ENCODE measurements around the gene KLC3.
A peak's percentile ranks its signal among the peaks of the same experiment; 100 is the strongest.

The KLC3 gene

GRCh38 chr19:45349126-45349415 lies 8.5 kb downstream of the KLC3 start:
- DNase-seq (ENCODE audit: low spot score), result no peak

- DNase-seq (ENCODE audit: low spot score), result no peak
Observed at GRCh38 chr19:45349430-45349941, 8.9 kb downstream of the KLC3 start.

DNA sequence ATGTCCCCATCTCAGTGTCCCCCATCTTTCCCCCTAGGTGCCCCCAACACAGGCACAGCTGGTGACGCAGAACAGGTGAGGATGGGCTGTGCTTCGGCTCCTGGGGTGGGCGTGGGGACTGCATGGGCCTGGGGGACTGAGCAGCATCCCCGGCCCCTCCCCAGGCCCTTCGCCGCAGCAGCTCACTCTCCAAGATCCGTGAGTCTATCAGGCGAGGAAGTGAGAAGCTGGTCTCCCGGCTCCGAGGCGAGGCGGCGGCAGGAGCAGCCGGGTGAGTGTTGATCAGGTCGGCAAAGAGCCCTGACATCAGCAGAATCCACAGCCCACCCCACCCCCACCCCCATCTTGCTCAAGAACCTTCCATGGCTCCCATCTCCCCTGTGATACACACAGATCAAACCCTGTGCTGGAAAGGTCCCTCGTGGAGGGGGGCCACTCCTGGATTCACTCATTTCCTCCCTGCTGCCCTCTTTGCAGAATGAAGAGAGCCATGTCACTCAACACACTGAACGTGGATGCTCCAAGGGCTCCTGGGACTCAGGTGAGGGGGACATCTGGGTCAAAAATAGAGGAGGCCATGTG lies 10.0 kb downstream of the KLC3 start:
- DNase-seq (ENCODE audit: low spot score), result no peak

DNA sequence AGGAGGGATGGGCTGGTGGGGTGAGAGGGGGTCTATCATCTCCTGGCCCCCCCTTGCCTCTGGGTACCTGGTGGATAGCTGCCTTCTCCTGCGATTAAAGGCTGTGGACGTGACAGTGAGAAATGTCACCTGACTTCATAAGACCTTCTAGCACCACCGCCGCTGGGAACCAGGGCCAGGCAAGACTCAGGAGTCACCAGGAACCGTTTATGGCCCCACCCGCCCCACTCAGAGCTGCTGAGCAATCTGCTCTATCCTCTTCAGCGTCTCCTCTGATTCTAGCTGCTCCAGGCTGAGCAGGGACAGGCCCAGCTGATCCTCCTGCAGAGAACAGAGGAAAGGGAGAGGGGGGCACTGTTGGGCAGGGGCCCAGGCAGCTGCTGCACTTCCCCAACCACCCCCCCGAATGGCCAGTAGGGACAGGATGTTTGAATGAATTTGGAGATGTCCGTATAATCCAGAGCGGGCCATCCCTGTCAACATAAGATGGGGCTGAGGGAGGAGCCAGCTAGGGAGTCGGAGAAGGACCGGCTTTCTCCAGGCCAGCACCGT lies 10.9 kb downstream of the KLC3 start:
- no peak for DNase-seq (ENCODE audit: low spot score)

DNA sequence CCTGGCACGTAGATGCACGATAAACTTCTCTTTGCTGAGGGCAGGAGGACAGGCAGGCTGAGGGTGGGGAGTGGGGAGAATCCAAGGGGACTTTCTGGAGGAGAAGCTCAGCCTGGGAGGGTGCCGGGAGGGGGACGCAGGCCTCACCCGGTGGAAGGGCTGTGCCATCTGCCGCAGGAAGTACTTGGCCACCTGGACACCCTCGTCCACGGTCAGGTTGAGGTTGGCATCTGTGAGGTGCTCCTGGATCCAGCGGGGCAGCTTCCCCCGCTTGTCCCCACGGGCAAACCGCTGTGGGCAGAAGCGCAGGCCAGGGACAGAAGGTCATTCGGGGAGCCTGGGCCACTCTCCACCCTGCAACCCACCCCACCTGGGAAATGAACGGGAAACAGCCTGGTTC lies 11.5 kb downstream of the KLC3 start:
- DNase-seq (ENCODE audit: low spot score), result no peak

DNA sequence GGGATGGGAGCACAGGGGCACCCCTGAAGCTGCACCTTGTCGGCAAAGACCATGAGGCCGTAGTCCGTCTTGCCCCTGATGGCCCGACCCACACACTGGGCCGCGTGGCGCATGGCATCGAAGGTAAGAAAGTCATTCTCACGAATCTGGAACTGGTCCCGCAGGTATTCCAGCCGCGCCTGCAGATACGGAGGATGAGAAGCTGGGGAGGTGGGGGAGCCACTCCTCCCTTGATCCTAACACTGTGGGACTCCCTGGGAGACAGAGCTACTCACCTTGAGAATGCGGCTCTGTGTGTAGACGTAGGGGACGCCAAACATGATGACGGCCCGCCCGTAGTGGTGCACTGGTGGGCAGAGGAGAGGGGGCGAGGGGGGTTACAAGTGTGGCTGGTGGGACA lies 11.9 kb downstream of the KLC3 start:
- DNase-seq (ENCODE audit: low spot score), result no peak

- DNase-seq (ENCODE audit: low spot score), result no peak
Observed at GRCh38 chr19:45352914-45353796, 12.6 kb downstream of the KLC3 start.

DNA sequence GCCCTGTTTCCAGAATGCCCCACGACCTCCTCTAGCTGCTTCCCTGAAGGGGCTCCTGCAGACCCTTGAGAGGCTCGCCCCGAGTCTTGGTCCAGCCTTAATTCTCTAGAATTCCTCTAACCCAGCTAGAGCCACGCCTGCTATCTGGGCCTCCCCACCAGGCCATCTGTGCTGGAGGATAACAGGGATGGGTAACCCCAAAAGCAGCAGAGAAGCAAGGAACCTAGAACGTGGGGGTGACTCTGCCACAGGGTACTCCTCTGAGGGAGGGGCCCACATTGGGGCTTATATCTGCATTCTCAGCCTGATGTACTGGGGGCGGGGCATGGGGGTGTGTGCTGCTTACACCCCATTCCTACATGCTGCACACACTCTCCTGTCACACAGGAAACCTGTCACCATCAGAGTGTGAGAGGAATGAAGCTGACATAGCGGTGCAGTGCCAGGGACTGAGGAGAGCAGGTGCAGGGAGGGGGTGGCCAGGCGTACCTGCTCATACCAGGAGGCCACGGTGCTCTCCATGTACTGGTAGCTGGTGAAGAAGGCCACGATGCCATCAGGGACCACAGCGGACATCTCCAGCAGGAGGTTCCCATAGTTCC lies 13.8 kb downstream of the KLC3 start:
- DNase-seq (ENCODE audit: low spot score), result no peak

DNA sequence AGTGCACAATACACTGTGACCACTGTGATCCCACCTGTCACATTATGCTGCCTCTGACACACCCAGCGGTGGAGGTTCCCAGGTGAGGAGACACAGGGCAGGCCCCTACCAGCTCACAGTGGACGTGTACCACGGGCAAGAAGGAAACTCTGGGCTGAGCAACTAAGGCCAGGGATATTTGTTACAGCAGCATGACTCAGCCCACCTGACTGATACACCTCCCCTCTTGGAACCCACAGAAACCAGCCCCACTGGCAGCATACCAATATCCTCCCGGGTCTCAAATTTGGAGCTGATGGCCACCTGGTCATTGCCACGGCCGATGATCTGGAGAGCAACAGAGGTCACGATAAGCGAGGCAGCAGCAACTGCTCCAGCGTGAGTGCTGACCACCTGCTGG lies 14.9 kb downstream of the KLC3 start:
- no peak for DNase-seq (ENCODE audit: low spot score)

GRCh38 chr19:45355910-45356309 lies 15.4 kb downstream of the KLC3 start:
- DNase-seq (ENCODE audit: low spot score), result no peak

DNA sequence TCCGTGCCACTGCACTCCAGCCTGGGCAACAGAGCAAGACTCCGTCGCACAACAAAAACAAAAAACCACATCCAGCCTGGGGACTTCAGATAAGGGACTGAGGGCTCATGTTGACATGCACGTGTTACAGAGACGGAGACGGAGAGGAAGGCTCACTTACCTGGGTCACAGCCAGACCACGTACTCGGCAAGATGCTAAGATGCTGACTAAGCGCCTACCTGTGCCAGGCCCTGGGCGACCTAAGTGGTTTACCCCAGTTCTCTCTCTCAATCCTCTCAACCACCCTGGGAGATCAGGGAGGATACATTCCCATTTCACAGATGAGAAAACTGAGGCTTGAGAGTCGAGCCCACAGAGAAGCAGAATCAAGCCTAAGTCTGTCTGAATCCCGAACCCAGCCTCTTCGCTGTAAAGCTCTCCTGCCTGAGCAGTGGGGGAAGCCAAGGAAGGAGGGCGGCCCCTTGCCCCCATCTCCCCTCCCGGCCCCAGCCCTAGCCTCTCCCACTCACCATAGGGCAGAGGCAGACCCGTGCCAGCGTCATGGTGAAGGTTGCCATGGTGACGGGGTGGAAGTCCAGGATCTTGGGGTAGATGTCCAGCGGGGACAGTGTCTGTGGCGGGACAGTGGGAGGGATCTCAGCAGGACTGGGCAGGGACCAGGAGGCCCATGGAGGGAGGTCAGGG lies 16.4 kb downstream of the KLC3 start:
- no peak for DNase-seq (ENCODE audit: low spot score)

DNA sequence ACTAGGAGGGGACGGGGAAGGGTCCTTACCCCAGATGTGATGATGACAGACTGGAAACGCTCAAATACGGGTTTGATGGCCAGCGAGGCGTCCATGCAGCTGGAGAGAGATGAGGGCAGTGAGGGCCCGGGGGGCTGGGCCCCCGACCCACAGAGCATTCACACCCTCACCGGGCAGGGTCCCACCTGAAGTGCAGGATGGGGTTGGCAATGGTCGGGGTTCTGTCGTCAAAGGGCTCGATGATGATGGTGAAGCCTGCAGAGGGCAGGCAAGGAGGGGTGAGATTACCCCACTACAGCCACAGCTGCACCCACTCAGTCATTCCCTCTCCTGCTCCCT lies 16.9 kb downstream of the KLC3 start:
- DNase-seq (ENCODE audit: low spot score), result no peak

DNA sequence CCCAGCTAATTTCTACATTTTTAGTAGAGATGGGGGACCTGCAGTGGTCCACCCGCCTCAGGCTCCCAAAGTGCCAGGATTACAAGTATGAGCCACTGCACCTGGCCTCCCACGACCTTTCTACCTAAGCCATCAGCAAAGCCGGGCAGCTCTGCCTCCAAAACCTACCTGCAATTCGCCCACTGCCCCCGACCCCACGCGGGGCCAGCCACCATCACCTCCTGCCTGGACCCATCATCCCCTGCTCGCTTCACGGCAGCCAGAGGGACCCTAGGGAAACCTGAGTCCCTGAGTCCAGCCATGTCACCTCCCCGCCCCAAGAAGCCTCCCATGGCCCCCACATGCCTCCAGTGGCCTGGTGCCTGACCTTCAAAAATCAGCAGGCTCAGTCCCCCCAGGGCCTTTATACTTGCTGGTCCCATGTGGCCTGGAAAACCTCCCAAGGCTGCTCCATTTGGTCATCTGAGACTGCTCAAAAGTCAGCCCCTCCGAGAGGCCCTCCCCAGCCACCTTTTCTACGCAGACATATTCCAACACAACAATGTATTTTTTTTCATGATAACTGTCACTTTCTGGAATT lies 17.8 kb downstream of the KLC3 start:
- no peak for DNase-seq (ENCODE audit: low spot score)

DNA sequence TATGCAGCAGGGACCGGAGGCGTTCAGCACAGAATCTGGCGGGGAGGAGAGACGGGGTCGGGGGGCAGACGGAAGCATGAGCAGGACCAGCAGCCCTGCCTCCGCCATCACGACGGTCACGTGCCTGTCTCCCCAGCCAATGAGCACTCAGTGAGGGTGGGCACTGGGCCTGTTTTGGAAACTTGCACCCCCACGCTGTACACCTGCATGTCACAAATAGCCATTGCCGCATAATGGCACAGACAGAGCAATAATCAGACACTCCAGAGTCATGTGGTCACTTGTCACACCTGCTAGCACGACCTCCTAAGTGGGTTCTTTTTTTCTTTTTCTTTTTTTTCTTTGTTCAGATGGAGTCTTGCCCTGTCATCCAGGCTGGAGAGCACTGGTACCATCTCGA lies 21.1 kb downstream of the KLC3 start:
- no peak for DNase-seq (ENCODE audit: low spot score)

- DNase-seq (ENCODE audit: low spot score), result no peak
Observed at GRCh38 chr19:45362291-45362690, 21.7 kb downstream of the KLC3 start.

DNA sequence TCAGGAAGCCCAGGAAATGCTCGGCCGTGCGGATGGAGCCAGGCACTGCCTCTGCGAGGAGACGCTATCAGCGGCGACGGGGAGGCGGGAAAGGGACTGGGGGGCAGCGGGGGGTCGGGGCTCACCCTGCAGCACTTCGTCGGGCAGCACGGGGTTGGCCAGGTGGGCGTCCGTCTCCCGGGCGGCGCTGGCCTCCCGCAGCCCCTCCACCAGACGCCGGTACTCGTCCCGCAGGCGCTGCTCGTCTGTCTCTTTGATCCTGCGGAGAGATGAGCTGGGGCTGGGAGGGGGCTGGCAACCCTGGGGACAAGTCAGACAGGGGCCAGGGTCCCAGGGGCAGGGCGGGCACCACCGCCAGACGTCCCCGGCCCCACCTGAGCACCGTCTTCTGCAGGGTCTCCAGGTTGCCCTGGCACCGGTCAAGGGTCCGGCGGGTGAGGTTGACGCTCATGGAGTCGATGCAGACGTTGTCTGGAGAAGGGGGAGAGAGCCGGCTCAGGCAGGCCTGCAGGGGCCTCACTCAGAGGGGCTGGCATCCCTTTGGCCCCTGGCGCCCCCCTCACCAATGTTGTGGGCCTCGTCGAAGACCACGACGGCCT lies 23.4 kb downstream of the KLC3 start:
- no peak for DNase-seq (ENCODE audit: low spot score)

DNA sequence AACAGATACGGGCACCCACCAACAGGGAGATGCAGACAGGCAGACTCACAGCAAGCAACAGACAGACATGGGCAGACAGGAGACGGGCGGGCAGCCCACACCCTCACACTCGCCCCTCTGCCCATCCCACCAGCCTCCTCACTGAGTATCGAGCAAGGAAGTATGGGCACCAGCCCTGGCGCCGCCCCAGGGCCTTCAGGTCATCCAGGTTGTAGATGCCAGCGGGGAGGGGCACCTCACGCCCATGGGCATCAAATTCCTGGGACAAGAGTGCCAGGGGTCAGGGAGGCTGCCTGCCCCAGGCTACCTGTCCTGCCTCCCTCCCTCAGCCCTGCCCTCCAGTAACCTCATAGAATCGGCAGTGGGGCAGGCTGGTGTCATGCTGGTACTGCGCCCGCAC lies 24.1 kb downstream of the KLC3 start:
- no peak for DNase-seq (ENCODE audit: low spot score)

DNA sequence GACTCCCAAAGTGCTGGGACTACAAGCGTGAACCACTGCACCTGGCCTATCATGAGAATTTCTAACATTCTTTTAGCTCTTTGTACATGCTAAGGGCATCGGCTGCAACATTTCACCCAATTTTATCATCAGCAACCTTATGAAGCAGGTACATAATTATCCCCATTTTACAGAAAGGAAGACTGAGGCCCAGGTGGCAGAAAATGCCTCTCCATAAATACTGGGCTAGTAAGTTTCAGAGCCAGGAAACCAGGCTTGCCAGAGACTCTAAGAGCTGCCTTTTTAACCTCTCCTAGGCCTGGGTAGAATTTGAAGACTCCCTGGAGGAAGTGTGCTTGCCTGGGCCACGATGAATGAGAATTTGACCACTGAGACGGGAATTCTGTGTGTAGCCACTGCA lies 27.6 kb downstream of the KLC3 start:
- DNase-seq (ENCODE audit: low spot score), result no peak

DNA sequence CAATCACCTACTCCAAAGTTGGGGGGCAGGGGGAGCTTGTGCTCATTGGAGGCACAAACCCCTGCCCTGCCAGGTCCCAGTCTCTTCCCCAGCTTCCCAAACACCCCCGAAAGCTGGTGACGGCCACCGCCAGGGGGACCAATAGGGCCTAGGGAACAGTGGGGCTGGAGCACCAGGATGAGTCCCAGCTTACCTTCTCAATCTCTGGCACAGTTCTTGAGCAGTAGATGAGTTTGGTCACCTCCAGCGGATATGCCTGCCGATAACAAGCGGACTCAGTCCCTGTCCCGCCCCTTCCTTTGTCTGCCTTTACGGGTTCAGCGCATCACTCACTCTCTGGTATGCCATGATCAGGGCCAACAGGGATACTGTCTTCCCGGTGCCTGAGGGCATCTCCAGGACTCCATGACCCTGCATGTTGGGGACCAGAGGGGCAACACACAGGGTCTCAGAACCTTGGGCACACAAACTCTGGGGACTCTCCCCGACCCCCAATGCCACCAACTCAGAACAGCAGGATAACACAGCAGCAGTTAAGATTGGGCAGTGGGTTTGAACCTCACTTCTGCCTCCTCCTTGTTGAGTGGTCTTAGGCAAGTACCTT lies 28.3 kb downstream of the KLC3 start:
- no peak for DNase-seq (ENCODE audit: low spot score)

DNA sequence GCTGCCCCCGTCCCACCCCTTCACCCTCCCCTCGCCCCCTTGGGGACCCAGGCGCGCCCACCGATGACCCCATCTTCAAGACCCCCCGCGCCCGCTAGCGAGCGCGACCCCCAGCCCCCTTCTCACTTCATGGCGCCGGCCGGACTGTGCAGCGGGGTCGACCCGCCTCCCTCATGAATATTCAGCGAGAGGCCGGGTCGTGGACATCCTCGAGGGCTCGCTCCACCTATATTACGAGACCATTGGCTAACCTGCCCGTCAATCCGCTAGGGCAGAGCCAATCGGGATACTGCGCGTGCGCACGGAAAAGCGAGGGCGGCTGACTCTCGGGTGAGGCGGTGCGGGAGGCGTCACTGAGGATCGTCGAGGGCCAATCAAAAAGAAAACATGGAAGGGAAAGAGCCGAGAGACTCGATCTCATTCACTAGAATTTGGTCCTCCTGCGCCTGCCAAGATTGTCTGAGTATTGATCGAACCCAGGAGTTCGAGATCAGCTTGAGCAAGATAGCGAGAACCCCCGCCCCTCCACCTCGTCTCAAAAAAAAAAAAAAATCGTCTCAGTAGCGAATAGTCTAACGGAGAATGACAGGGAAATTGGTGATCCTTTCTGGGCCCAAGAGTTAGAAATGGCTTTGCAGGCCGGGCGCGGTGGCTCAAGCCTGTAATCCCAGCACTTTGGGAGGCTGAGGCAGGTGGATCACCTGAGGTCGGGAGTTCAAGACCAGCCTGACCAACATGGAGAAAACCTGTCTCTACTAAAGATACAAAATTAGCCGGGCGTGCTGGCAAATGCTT lies 30.1 kb downstream of the KLC3 start, which contains the start of gene ERCC2:
Gene ERCC2, minus strand, starts transcription at position 164 of the 795 bp plus-strand sequence. Its CDS starts 33 bp downstream, at position 131.
- DNase-seq (ENCODE audit: low spot score), result peak; percentile 98

Data from Ammon's horn (tissue), 1 donor.